Neuronal stem cell (in vitro differentiated cells): ENCODE results near the gene COL25A1.

Source experiments
- DNase-seq: peaks from one replicate; pipeline ENCODE4 v3.0.0-alpha.2; 2013; ENCODE audit warnings: low spot score
- H2AFZ ChIP-seq: one replicate; pipeline ENCODE4 v1.6.1; 2013; ENCODE audit warnings: mild to moderate bottlenecking, low read length, inconsistent platforms
- H2AK5ac ChIP-seq: 2 replicates; pipeline ENCODE4 v1.6.1; 2013; ENCODE audit warnings: low read depth, mild to moderate bottlenecking, inconsistent platforms, low read length, moderate library complexity, mixed read lengths
- H2BK120ac ChIP-seq: 2 replicates; pipeline ENCODE4 v1.6.1; 2013; ENCODE audit warnings: low read depth, mild to moderate bottlenecking, inconsistent platforms, low read length, moderate library complexity, mixed read lengths
- H2BK12ac ChIP-seq: one replicate; pipeline ENCODE4 v1.6.1; 2013; ENCODE audit warnings: low read length, inconsistent platforms
- H2BK15ac ChIP-seq: 2 replicates; pipeline ENCODE4 v1.6.1; 2013; ENCODE audit warnings: mild to moderate bottlenecking, low read length, inconsistent platforms, mixed read lengths
- H2BK5ac ChIP-seq: one replicate; pipeline ENCODE4 v1.6.1; 2013; ENCODE audit warnings: inconsistent platforms, mild to moderate bottlenecking, low read length, moderate library complexity
- H3K14ac ChIP-seq: one replicate; pipeline ENCODE4 v1.6.1; 2013; ENCODE audit warnings: low read length, inconsistent platforms
- H3K18ac ChIP-seq: 2 replicates; pipeline ENCODE4 v1.6.1; 2013; ENCODE audit warnings: low read length, inconsistent platforms
- H3K23ac ChIP-seq: 2 replicates; pipeline ENCODE4 v1.6.1; 2013; ENCODE audit warnings: low read depth, mild to moderate bottlenecking, mixed read lengths, low read length, inconsistent platforms; ENCODE audit not compliant: poor library complexity
- H3K27ac ChIP-seq: replicated peaks from 3 replicates; pipeline ENCODE4 v1.5.1; 2013; ENCODE audit warnings: low read length, inconsistent platforms
- H3K27me3 ChIP-seq, 3 experiments: 2 replicates each; pipeline ENCODE4 v1.6.1; 2013; ENCODE audit warnings: low read length in 3 of 3, mild to moderate bottlenecking in 2 of 3, inconsistent platforms in 1 of 3, low read depth in 1 of 3, mixed read lengths in 1 of 3, moderate library complexity in 1 of 3; ENCODE audit not compliant: control insufficient read depth in 3 of 3, insufficient read depth in 3 of 3
- H3K36me3 ChIP-seq, 2 donors: replicated peaks in 1 of 2; 2 replicates each; pipeline ENCODE4 v1.6.1; 2013; ENCODE audit warnings: low read length in 2 of 2; ENCODE audit not compliant: control insufficient read depth in 2 of 2, insufficient read depth in 2 of 2
- H3K4ac ChIP-seq: 2 replicates; pipeline ENCODE4 v1.6.1; 2013; ENCODE audit warnings: inconsistent platforms, mild to moderate bottlenecking, low read length, moderate library complexity
- H3K4me1 ChIP-seq, 2 donors: 1 replicate in 1 of 2; 2 replicates in 1 of 2; pipeline ENCODE4 v1.6.1; 2013; ENCODE audit warnings: low read length in 2 of 2, low read depth in 1 of 2; ENCODE audit not compliant: control insufficient read depth in 2 of 2, insufficient read depth in 1 of 2
- H3K4me2 ChIP-seq: one replicate; pipeline ENCODE4 v1.6.1; 2013; ENCODE audit warnings: mild to moderate bottlenecking, low read length, inconsistent platforms; ENCODE audit not compliant: insufficient read depth, poor library complexity, severe bottlenecking
- H3K4me3 ChIP-seq, 2 donors: 2 replicates each; pipeline ENCODE4 v1.5.1; 2013; ENCODE audit warnings: low read length in 2 of 2, mild to moderate bottlenecking in 2 of 2, inconsistent platforms in 1 of 2, moderate library complexity in 1 of 2
- H3K79me1 ChIP-seq: one replicate; pipeline ENCODE4 v1.6.1; 2013; ENCODE audit warnings: low read depth, mild to moderate bottlenecking, inconsistent platforms, low read length, moderate library complexity
- H3K9ac ChIP-seq: one replicate; pipeline ENCODE4 v1.6.1; 2013; ENCODE audit warnings: mild to moderate bottlenecking, low read depth, low read length, inconsistent platforms; ENCODE audit not compliant: poor library complexity
- H3K9me3 ChIP-seq, 2 donors: replicated peaks in 1 of 2; 2 replicates each; pipeline versions ENCODE3 to v1.6.1; 2013; ENCODE audit warnings: low read length in 2 of 2, mild to moderate bottlenecking in 2 of 2, inconsistent platforms in 1 of 2, low read depth in 1 of 2, mixed read lengths in 1 of 2, moderate library complexity in 1 of 2; ENCODE audit not compliant: control insufficient read depth in 2 of 2, insufficient read depth in 1 of 2
- H4K8ac ChIP-seq: one replicate; pipeline ENCODE4 v1.6.1; 2013; ENCODE audit warnings: low read depth, mild to moderate bottlenecking, inconsistent platforms, low read length, moderate library complexity
- H4K91ac ChIP-seq: one replicate; pipeline ENCODE4 v1.6.1; 2013; ENCODE audit warnings: low read length, low read depth, mild to moderate bottlenecking, inconsistent platforms; ENCODE audit not compliant: poor library complexity
- WGBS, 2 donors: extraction: QIAGEN DNeasy Blood & Tissue Kit; methylation state at CpG; one replicate each; pipeline ENCODE4 v1.1.7; 2013; ENCODE audit warnings: missing lambda C conversion rate in 2 of 2, mixed read lengths in 1 of 2; ENCODE audit not compliant: insufficient read length in 2 of 2, insufficient replicate concordance in 1 of 2; ENCODE audit errors: extremely low coverage in 2 of 2; 5-methylcytosine and 5-hydroxymethylcytosine counted together

COL25A1 gene

DNA sequence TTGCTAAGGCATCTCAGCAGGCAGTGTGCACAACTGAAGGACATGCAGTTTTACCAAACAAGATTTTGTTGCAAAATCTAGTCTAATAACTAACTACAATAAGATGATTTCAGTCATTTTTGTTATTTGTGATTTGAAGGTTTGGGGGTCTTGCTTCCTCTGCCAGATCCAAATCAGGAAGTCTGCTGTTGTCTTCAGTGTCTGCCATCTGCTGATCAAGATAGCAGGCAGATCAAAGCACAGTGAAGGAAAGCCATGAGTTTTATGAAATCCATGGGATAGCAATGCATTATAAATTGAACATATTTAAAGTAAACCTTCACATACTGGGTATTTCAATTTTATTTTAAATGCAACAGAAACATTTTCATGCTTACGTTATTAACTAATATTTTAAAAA, 370.5 kb downstream of the COL25A1 start:
- no peak overlapping the region for H3K23ac ChIP-seq
- no peak overlapping the region for H3K4ac ChIP-seq
- H3K9me3 ChIP-seq = no peaks in the 10 kb centered on the region
- no peak overlapping the region for H3K27ac ChIP-seq
- H2AK5ac ChIP-seq = no peak overlapping the region
- no peak overlapping the region for H3K4me3 ChIP-seq
- no peak overlapping the region for H2AFZ ChIP-seq
- no peak overlapping the region for H4K8ac ChIP-seq
- H3K4me2 ChIP-seq = no peak overlapping the region
- DNase-seq = no peak
- H3K79me1 ChIP-seq = no peaks in the 10 kb centered on the region
- no peak overlapping the region for H3K18ac ChIP-seq
- H3K36me3 ChIP-seq = no peaks in the 10 kb centered on the region
- H2BK12ac ChIP-seq = no peak overlapping the region
- no CpG with 5 or more reads among the region's 1 CpG for WGBS, 2 donors
- no peak overlapping the region for H2BK120ac ChIP-seq
- peaks cover 0 to 3% (median 0%) of the 10 kb centered on the region in 3 experiments for H3K27me3 ChIP-seq
- no peak overlapping the region for H3K9ac ChIP-seq
- H4K91ac ChIP-seq = no peak overlapping the region
- H2BK5ac ChIP-seq = no peak overlapping the region
- no peak overlapping the region for H3K14ac ChIP-seq
- no peaks in the 10 kb centered on the region for H3K4me1 ChIP-seq
- no peak overlapping the region for H2BK15ac ChIP-seq

DNA sequence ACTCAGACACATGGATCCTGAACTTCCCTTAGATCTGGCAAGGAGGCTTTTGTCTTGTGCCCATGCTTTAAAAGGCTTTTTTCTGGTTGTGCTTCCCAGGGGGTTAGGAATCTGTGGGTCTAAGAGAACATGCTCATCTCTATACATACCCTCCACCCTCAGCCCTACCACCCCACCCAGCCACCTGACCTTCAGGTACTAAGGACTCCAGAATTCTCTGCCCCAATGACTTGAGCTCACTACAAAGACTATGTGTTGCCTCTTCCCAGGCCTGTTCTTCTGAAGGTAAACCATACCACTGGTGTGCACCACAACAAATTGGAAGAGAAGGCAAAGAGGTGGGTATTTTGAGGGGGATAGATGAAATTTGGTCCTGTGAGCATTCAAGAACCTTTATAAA, 372.3 kb downstream of the COL25A1 start:
- H3K14ac ChIP-seq = no peak overlapping the region
- H3K9me3 ChIP-seq = no peaks in the 10 kb centered on the region
- H3K23ac ChIP-seq = no peak overlapping the region

DNA sequence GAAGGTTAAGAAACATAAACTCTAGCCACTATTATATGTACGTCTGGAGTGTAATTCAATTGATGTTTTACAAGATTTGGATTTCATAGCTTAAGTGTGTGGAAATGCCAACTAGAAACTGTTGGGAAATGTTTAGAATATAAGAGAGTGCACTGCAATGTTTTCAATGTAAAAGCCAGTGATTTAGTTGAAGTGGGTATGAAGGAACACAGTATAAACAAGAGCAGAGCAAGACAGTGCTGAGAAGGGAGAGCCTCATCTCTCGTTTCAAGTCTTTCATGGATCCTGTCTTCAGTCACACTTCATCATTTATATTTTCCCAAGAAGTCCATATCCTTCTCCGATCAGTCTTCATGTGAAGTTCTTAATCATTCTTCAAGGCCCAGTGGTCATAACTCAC, 375.7 kb downstream of the COL25A1 start:
- no peaks in the 10 kb centered on the region for H3K36me3 ChIP-seq
- no peak overlapping the region for H2BK15ac ChIP-seq
- no peak overlapping the region for H2AK5ac ChIP-seq
- no peak overlapping the region for H2AFZ ChIP-seq
- no peak overlapping the region for H4K8ac ChIP-seq
- H3K27ac ChIP-seq = no peak overlapping the region
- no peaks in the 10 kb centered on the region for H3K9me3 ChIP-seq
- H3K23ac ChIP-seq = no peak overlapping the region
- no peak overlapping the region for H3K4ac ChIP-seq
- H3K18ac ChIP-seq = no peak overlapping the region
- no peak for DNase-seq
- H3K14ac ChIP-seq = no peak overlapping the region
- H3K9ac ChIP-seq = no peak overlapping the region
- H3K4me2 ChIP-seq = no peak overlapping the region
- H2BK5ac ChIP-seq = no peak overlapping the region
- WGBS, 2 donors = no CpG with 5 or more reads among the region's 3 CpGs
- H3K79me1 ChIP-seq = no peaks in the 10 kb centered on the region
- no peak overlapping the region for H4K91ac ChIP-seq
- no peaks in the 10 kb centered on the region for H3K27me3 ChIP-seq
- H2BK120ac ChIP-seq = no peak overlapping the region
- no peak overlapping the region for H3K4me3 ChIP-seq
- H3K4me1 ChIP-seq = peaks cover 0 to 2% of the 10 kb centered on the region in 2 donors
- H2BK12ac ChIP-seq = no peak overlapping the region

More for the DNA sequence above, 372.3 kb downstream of the COL25A1 start:
- no peak overlapping the region for H3K4ac ChIP-seq
- H3K9ac ChIP-seq = no peak overlapping the region
- H3K36me3 ChIP-seq = no peaks in the 10 kb centered on the region
- H4K8ac ChIP-seq = no peak overlapping the region
- no peak for DNase-seq
- H3K79me1 ChIP-seq = no peaks in the 10 kb centered on the region
- no peak overlapping the region for H3K18ac ChIP-seq
- H3K27me3 ChIP-seq = peaks cover 0 to 3% (median 0%) of the 10 kb centered on the region in 3 experiments
- no peak overlapping the region for H2AK5ac ChIP-seq
- H2BK5ac ChIP-seq = no peak overlapping the region
- H2AFZ ChIP-seq = no peak overlapping the region
- no peak overlapping the region for H3K4me2 ChIP-seq
- no peak overlapping the region for H4K91ac ChIP-seq
- no peak overlapping the region for H2BK12ac ChIP-seq
- H2BK15ac ChIP-seq = no peak overlapping the region
- peaks cover 0 to 2% of the 10 kb centered on the region in 2 donors for H3K4me1 ChIP-seq
- no peak overlapping the region for H3K27ac ChIP-seq
- H2BK120ac ChIP-seq = no peak overlapping the region
- no peak overlapping the region for H3K4me3 ChIP-seq

DNA sequence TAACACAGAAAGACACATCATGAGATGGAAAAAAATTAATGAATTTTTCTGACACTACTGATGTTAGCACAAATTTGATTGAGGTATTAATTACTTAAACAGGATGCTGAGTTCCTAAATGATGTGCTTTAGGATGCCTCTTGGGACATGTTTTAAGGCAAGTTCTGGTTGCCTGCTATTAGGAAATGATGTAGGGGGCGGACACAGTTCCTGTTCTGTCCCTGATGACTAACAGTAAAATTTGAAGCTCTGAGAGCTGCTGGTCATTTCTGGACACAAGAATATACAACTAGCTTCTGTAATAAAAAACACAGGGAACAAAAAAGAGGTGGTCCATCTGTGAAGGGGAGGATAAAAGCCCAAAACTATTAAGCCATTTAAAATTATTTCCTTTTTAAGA, 376.4 kb downstream of the COL25A1 start:
- no CpG with 5 or more reads among the region's 1 CpG for WGBS, 2 donors
- Histone ChIP-seq H2BK5ac (no peak overlapping the region), H3K27me3 (no peaks in the 10 kb centered on the region), H3K36me3 (no peaks in the 10 kb centered on the region), H3K9ac (no peak overlapping the region), H4K91ac (no peak overlapping the region), H3K4me2 (no peak overlapping the region), H4K8ac (no peak overlapping the region), H3K9me3 (no peaks in the 10 kb centered on the region), H3K4me3 (no peak overlapping the region), H3K4ac (no peak overlapping the region), H3K23ac (no peak overlapping the region), H2AFZ (no peak overlapping the region), H3K27ac (no peak overlapping the region), H2BK15ac (no peak overlapping the region), H2BK12ac (no peak overlapping the region), H3K14ac (no peak overlapping the region), H3K79me1 (no peaks in the 10 kb centered on the region), H2AK5ac (no peak overlapping the region), H2BK120ac (no peak overlapping the region), H3K18ac (no peak overlapping the region), H3K4me1 (peaks cover 0 to 2% of the 10 kb centered on the region in 2 donors)
- no peak for DNase-seq
